Mesangial cell (primary cell): ENCODE measurements around the gene OR52E8. TPM values are rescaled to one million over a fixed set of nuclear protein-coding genes. Genes with fewer than 3 reads are reported as not detected.

Source experiments
- total RNA-seq: library from RNA; depleted of rRNA; stranded (reverse); fragments of >200 nt; gene quantifications from 2 replicates; pipeline ENCODE4 v1.2.3, GENCODE V29; 2015

Gene OR52E8
- not detected in 2 replicates for total RNA-seq

DNA sequence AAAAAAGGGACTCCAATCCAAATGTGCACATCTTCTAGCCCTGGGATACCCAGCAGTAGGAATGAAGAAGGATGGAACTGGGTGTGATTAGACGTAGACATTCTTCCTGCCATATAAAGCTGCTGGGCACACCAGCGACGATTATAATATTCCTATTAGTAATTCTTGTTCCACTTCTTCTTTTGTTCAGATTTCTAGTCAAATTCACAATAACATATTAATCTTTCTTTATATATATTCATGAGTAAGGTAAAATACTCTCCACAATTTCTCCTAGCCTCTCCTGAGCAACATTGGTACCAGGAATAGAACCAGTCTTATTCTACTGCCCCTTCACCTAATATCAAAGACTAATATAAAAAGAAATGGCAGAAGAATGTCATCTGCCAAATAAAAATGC lies at the start of gene OR52E8:
Gene OR52E8 (minus strand): TSS at position 101 of the 400 bp plus-strand sequence. CDS start 0 bp downstream, at position 101.

GRCh38 chr11:5892908-5893307 lies 35.4 kb upstream of the OR52E8 start, which contains the start of gene OR52E5:
Gene OR52E5, plus strand, starts transcription at chr11:5893208. Its CDS starts 7,569 bp downstream, at chr11:5900777.

GRCh38 chr11:5880329-5880728 lies 22.8 kb upstream of the OR52E8 start, which contains the start of gene OR52E4:
Gene OR52E4, plus strand, starts transcription at chr11:5880629. Its CDS starts 3,664 bp downstream, at chr11:5884293.

GRCh38 chr11:5841797-5842196 lies 15.7 kb downstream of the OR52E8 start, which contains the start of gene OR52E6:
Gene OR52E6, minus strand, starts transcription at chr11:5841897. Its CDS starts 0 bp downstream, at chr11:5841897.

GRCh38 chr11:5808500-5809121 lies 48.9 kb downstream of the OR52E8 start, which contains the start of gene OR52N2:
Gene OR52N2, plus strand, starts transcription at chr11:5808924. Its CDS starts 11,412 bp downstream, at chr11:5820336.

Other genes with a start within 250 kb of the OR52E8 start
- 1.8 and 2.0 TPM in 2 replicates for gene TRIM34, start 232.7 kb downstream of the OR52E8 start, total RNA-seq
- gene TRIM5, start 172.6 kb downstream of the OR52E8 start, total RNA-seq: 16.5 and 23.2 TPM in 2 replicates
- gene TRIM22, start 167.9 kb downstream of the OR52E8 start, total RNA-seq: 5.1 and 8.6 TPM in 2 replicates
- gene OR56B1, start 121.2 kb downstream of the OR52E8 start, total RNA-seq: not detected in 2 replicates
- gene OR52N4, start 103.4 kb downstream of the OR52E8 start, total RNA-seq: not detected in 2 replicates
- not detected in 2 replicates for gene OR52N5, start 74.3 kb downstream of the OR52E8 start, total RNA-seq
- not detected in 2 replicates for gene OR52N1, start 66.4 kb downstream of the OR52E8 start, total RNA-seq
- not detected in 2 replicates for gene OR52N2, start 48.8 kb downstream of the OR52E8 start, total RNA-seq
- not detected in 2 replicates for gene OR52E6, start 15.8 kb downstream of the OR52E8 start, total RNA-seq
- not detected in 2 replicates for gene OR52E4, start 22.9 kb upstream of the OR52E8 start, total RNA-seq
- not detected in 2 replicates for gene OR52E5, start 35.5 kb upstream of the OR52E8 start, total RNA-seq
- not detected in 2 replicates for gene OR56A3, start 84.6 kb upstream of the OR52E8 start, total RNA-seq
- gene OR56A5, start 110.8 kb upstream of the OR52E8 start, total RNA-seq: not detected in 2 replicates
- not detected in 2 replicates for gene OR52L1, start 129.3 kb upstream of the OR52E8 start, total RNA-seq
- gene OR56A4, start 149.3 kb upstream of the OR52E8 start, total RNA-seq: not detected in 2 replicates
- gene OR56A1, start 173.1 kb upstream of the OR52E8 start, total RNA-seq: not detected in 2 replicates
- gene OR56B4, start 250.0 kb upstream of the OR52E8 start, total RNA-seq: not detected in 2 replicates